UCSD-AML1 (cell line): ENCODE data around the gene CELF1.

Source experiments
- DNase-seq: peaks from one replicate; lab custom pipeline; 2025; ENCODE audit not compliant: unreplicated experiment; lab: John Stamatoyannopoulos, UW

The CELF1 gene

GRCh38 chr11:47511917-47512316 lies 41.0 kb downstream of the CELF1 start:
- no peak for DNase-seq

DNA sequence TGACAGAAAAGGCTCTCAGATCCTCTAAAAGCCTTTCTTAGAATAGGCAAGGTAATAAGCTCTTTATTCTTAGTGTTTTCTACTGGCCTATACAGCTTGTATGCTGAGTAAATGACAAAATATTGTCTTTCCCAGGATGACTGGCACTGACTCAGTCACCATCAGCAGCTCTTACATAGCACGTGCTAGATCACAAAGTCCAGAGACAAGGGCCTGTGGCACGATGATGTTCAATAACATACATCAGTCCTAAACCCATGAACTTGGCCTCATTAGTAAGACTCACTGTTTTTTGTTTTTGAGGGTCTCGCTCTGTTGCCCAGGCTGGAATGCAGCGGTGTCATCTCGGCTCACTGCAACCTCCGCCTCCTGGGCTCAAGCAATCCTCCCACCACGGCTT lies 42.7 kb downstream of the CELF1 start:
- DNase-seq, result no peak

DNA sequence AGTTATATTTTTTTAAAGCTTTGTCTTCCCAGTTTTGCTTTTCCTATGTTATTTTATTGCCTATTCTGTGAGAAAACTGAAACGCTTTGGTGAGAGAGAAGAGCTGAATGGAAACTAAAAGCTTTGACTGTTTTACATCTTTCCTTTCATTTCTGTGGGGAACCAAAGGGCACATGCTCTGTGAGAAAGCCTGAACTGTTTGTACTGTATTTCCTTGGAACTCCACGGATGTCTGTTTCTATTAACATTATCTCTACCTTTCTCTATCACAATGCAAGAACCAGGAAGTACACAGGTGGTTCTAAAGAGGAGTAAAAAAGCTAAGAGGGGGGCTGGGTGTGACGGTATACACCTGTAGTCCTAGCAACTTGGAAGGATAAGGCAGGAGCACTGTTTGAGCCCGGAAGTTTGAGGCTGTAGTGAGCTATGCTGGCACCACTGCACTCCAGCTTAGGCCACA lies 43.8 kb downstream of the CELF1 start:
- no peak for DNase-seq

GRCh38 chr11:47508240-47508957 lies 44.5 kb downstream of the CELF1 start:
- no peak for DNase-seq

DNA sequence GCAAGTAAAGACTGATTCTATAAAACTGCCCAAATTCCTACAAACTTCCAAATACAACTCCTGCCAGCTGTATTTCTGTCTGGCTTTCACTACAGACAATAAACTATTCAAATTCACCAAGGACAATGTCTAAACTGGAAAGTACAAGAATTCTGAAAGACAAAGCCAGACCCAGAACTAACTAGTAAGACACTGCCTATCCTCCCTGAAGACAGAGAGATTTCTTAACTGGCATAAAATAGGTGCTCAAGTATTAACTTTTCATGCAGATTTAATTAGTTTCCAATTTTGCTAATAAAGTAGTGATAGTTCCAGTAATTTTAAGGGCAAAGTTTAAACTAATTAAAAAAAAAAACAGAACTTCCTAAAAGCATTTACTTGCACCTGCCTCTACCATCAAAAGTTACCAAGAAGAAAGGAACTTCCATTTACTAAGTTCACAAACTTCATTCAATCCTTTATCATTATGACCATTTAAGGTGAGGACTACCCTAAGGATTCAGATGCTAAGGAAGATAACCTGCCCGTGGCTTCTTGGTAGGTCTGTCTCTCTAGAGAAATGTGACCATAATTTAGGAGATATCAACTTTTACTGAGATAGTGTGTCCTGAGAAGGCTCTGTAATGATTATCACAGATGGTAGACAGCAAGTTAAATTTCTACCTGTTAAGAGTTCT lies 45.2 kb downstream of the CELF1 start:
- no peak for DNase-seq

DNA sequence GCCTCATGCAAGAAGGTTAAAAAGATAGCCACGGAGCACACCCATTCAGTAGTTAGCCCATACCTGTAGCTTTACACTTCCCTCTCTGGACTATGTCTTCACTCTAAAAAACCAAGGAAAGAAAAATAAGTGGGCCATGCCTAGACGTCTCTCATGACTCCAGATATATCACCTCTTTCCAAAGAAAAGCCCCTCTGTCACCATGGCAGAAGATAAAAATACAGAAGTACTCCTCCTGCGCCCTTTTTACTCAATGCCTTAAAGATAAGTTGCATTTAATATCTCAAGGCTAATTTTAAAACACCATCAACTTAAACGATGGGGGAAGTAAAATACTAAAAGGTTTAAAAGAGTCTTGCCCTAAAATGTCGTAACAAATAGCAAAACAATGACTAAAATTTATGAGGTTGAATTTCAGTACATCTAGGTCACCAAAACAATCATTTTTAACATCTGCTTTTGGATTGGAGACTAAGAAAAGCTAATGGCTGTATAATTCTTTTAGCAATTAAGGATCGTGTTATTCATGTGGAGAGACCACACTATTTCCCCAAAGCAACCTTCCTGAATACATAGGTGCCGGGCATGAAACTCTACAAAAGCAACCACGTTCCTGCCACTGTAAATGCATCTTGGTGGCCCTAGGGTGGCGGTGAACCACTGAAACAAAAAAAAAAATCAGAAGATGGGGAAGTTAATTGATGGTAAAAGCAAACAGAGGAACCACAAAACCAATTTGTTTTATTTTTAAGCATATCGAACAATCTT lies 46.0 kb downstream of the CELF1 start:
- no peak for DNase-seq

GRCh38 chr11:47506373-47506772 lies 46.6 kb downstream of the CELF1 start:
- no peak for DNase-seq

- DNase-seq, result no peak
Measured at GRCh38 chr11:47504910-47505309, 48.0 kb downstream of the CELF1 start.

GRCh38 chr11:47503227-47503626 lies 49.7 kb downstream of the CELF1 start:
- no peak for DNase-seq

DNA sequence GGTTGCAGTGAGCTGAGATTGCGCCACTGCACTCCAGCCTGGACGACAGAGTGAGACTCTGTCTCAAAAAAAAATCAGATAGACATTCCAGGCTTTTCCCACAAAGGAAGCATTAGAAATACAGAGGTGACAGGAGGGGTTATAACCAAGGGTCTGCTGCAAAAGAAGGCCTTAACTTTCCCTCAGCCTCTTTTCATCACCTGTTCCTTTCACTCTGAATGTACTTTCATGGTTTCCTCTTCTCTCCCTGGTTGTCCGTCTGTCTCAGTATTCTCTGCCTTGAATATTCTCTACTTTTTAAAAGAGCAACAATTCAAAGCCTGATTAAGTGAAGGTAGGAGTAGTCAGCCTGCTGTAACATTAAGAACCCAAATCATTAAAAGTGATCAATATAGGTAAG lies 50.2 kb downstream of the CELF1 start:
- DNase-seq, result no peak

DNA sequence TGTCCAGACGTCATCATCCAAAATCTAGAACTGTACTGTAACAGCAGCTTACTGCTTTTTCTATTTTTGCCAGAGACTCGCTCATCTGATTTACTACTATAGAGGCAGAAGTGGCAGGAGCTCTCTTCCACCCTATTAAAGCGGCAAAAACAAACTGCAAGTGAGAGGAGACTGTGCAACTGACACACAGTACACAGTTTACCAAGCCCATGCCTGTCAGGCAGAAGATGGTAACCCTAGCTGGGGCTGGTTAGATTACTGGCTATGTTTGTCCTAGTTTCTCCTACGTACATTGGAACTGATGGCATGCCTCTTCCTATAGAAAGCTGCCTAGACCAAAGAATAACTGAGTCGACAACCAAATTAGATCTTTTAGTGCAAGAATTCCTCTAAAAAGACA lies 51.8 kb downstream of the CELF1 start:
- DNase-seq, result no peak

GRCh38 chr11:47500121-47500520 lies 52.8 kb downstream of the CELF1 start:
- DNase-seq, result no peak

- no peak for DNase-seq
Measured at GRCh38 chr11:47499614-47500013, 53.3 kb downstream of the CELF1 start.

GRCh38 chr11:47499161-47499560 lies 53.8 kb downstream of the CELF1 start:
- no peak for DNase-seq

DNA sequence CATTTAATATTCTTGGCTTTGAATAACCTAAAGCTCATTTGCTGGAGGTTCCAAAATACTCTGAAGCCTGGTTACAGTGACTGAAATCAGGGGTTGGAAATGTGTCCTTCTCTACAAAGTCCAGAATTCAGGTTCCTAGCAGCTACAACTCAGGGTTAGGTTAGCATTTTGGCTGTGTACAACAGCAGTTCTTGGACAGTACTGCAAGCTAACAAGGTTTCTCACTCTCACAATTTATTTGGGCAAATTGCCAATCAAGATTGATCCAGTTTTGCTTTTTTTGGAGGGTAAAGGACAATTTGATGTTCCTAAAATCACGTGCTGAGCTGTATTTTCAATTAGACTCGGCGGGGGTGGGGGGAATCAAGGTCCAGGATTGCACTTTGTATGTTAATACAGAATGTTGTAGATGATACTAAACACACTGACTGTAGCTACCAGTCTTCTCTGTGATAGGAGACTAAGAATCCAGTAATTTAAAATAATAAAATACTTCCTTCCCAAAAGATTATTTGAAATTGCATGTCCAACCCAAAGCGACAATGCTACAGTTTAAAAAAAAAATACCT lies 54.3 kb downstream of the CELF1 start:
- no peak for DNase-seq

- DNase-seq, result no peak
Measured at GRCh38 chr11:47498149-47498548, 54.8 kb downstream of the CELF1 start.

GRCh38 chr11:47496808-47497207 lies 56.1 kb downstream of the CELF1 start:
- DNase-seq, result no peak

- DNase-seq, result no peak
Measured at GRCh38 chr11:47495856-47496217, 57.1 kb downstream of the CELF1 start.

DNA sequence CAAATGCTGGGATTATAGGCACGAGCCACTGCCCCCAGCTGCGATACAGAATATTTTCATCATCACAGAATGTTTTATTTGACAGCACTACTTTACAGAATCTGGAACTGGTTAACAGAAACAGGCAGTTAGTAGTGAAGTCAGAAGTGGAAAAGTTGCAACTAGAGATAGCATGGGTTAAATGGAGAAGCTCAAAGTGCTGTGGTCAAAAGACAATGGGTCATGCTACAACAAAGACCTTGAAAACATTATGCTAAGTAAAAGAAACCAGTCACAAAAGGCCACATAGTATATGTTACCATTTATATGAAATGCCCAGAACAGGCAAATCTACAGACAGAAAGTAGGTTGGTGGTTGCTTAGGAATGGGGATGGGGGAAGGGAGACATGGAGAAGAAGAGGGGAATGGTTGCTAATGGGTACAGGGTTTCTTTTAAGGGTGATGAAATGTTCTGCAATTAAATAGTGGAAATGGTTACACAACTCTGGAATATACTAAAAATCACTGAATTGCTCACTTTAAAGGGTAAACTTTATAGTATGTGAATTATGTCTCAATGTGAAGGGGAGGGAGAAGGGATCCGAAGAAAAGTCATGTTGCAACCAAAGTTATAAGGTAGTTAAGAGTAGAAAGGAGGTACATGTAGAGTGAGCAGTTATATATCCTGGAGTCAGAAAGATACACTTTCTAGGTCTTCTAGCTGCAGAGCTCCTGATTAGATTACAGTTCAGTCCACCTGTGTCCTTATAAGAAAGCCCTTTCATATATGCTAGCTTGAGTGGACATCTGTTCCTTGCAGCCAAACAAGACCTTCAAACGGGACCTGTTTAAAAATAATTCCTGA lies 57.7 kb downstream of the CELF1 start:
- DNase-seq, result no peak

DNA sequence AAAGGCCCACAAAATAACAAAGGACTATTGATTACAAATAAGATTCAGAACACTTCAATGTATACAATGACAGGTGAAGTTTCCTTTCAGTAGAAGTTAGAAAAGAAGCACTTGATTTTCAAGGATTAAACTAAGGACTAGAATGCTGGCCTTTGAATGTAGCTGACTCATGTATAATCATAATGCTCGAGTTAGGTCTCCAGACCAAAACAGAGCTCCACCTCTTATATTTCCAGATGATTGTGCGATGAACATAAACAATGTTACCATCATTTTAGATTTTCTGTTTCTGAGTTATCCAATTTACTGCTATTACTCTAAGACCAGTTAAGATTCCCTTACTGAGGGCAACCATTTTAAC lies 63.6 kb downstream of the CELF1 start:
- DNase-seq, result no peak
